MM.1S (cell line): Measurements from ENCODE around the gene SCO2.

Experiments used
- CTCF ChIP-seq: fragments of 300-600 bp; sonication (generic); IDR thresholded peaks from 2 replicates; pipeline ENCODE4 v1.5.1; 2016; ENCODE audit warnings: antibody characterized with exemption, low read length, mixed read lengths
- EZH2 ChIP-seq: fragments of 300-600 bp; sonication (generic); optimal IDR thresholded peaks from 2 replicates; pipeline ENCODE3; 2017; ENCODE audit warnings: low read depth, mild to moderate bottlenecking, antibody characterized with exemption, low read length, mixed read lengths
- EZH2phosphoT487 ChIP-seq: fragments of 300-600 bp; sonication (generic); IDR thresholded peaks from 2 replicates; pipeline ENCODE4 v1.6.1; 2018; ENCODE audit warnings: antibody characterized with exemption, low read length

- TF ChIP-seq CTCF (no peak), EZH2 (no peak), EZH2phosphoT487 (no peak)
Observed at GRCh38 chr22:50545522-50546325, 20.3 kb upstream of the SCO2 start, which contains the start of gene KLHDC7B.
